Heart left ventricle (tissue), 16 donors: ENCODE measurements around the gene SPTBN4. TPM values are rescaled to one million over a fixed set of nuclear protein-coding genes. Genes with fewer than 3 reads are reported as not detected.

ENCODE experiments used
- ATAC-seq, 4 donors: fragments of 200-7000 bp; cut with Tn5 transposase; one replicate each; pipeline ENCODE4 v1.9.1; 2020 to 2022; ENCODE audit warnings: moderate library complexity in 4 of 4, mild to moderate bottlenecking in 3 of 4, moderate number of reproducible peaks in 1 of 4
- DNase-seq, 5 donors: peaks; one replicate each; pipeline ENCODE4 v3.0.0-alpha.2; 2020
- H3K27ac ChIP-seq, 12 donors: fragments of 200-600 bp; sonication (generic) in 4 of 12; one replicate each; pipeline versions ENCODE4 v1.5.0 to v1.8.0; 2016 to 2022; ENCODE audit warnings: mild to moderate bottlenecking in 2 of 12
- H3K27me3 ChIP-seq, 9 donors: fragments of 200-600 bp; sonication (generic) in 2 of 9; one replicate each; pipeline versions ENCODE4 v1.5.1 to v1.8.0; 2016 to 2022; ENCODE audit warnings: mild to moderate bottlenecking in 3 of 9
- H3K36me3 ChIP-seq, 9 donors: fragments of 200-600 bp; sonication (generic) in 2 of 9; one replicate each; pipeline versions ENCODE4 v1.5.0 to v1.8.0; 2018 to 2022; ENCODE audit warnings: mild to moderate bottlenecking in 2 of 9
- H3K4me1 ChIP-seq, 12 donors: fragments of 200-600 bp; sonication (generic) in 4 of 12; one replicate each; pipeline versions ENCODE4 v1.5.0 to v1.8.0; 2016 to 2022; ENCODE audit warnings: mild to moderate bottlenecking in 3 of 12
- H3K4me3 ChIP-seq, 12 donors: fragments of 200-600 bp; sonication (generic) in 4 of 12; one replicate each; pipeline versions ENCODE4 v1.5.0 to v1.8.0; 2017 to 2022; ENCODE audit warnings: mild to moderate bottlenecking in 9 of 12, moderate library complexity in 4 of 12
- H3K9me3 ChIP-seq, 12 donors: fragments of 200-600 bp; sonication (generic) in 4 of 12; one replicate each; pipeline versions ENCODE4 v1.5.0 to v1.8.0; 2016 to 2022; ENCODE audit warnings: mild to moderate bottlenecking in 1 of 12
- POLR2A ChIP-seq, 2 donors: fragments of 450-650 bp; IDR thresholded peaks; one replicate each; pipeline ENCODE4 v1.6.1; 2017; ENCODE audit warnings: antibody characterized with exemption in 2 of 2, mild to moderate bottlenecking in 2 of 2, moderate library complexity in 2 of 2
- WGBS, 4 donors: extraction: QIAGEN DNeasy Blood & Tissue Kit in 2 of 4; methylation state at CpG; one replicate each; pipeline versions ENCODE4 v1.1.5 to v1.1.7; 2013 to 2018; 5-methylcytosine and 5-hydroxymethylcytosine counted together
- intact Hi-C, 10 donors: fragments of 100-400 bp; cut with DNase I; formaldehyde crosslinking; loops; one replicate each; pipeline versions ENCODE4 v1.11.1 to v1.14.2; 2022
- polyA plus RNA-seq, 2 donors: library from polyadenylated mRNA; stranded (reverse); fragments of 200-250 nt; gene quantifications; one replicate each; pipeline ENCODE4 v1.2.3, GENCODE V29; 2013
- total RNA-seq, 9 donors: library from RNA; depleted of rRNA in 2 of 9; stranded (reverse); fragments of >200 nt in 2 of 9; fragmentation: NEBNext Ultra II Directional in 3 of 9; extraction: Animal tissue kit (Norgen Biotek cat#: 25700) in 3 of 9; gene quantifications; one replicate each; pipeline versions ENCODE4 v1.1.0 to v1.2.4, GENCODE V29; 2016 to 2023
- TF ChIP-seq, protein P1 (sequence below), 12 donors: fragments of 200-600 bp; sonication (generic) in 4 of 12; IDR thresholded peaks; one replicate each; pipeline versions ENCODE4 v1.5.0 to v1.8.0; 2018 to 2022; ENCODE audit warnings: antibody characterized with exemption in 12 of 12, mild to moderate bottlenecking in 5 of 12
- donor health status: ischemic (EF 13 %, LVEDD 7.1; RV severe dilation, severe dysfunction).
- donor health status: healthy with polysubstance abuse.
- donor health status: DM: no; HTN: yes; CAD: no.
- donor health status: DM: no; HTN: no; CAD: no.
- donor health status: ischemic (EF 25% LVEDD 6.9; RV normal size, moderate dysfunction).
- donor health status: ischemic (EF 25% LVEDD 5.7; RV mildly dilated, moderate dysfunction).
- donor health status: healthy.
- donor health status: DM: yes; HTN: yes; CAD: no.
- donor health status: ischemic (EF 35%, LVEDD 5.7; RV mildly dilated, moderate dysfunction).
- donor health status: nonischemic (EF 11% LVEDD 7.7; RV severe dilation, severe dysfunction).
- donor health status: DM: yes; HTN: yes; CAD: no.
- donor health status: PGD.
- donor health status: ischemic (EF 29% LVEDD 5.4; RV normal size, mild dysfunction).
- donor health status: nonischemic (EF 23%, LVEDD 6.1; RV moderate dilation, normal function).

Gene SPTBN4
- total and polyA plus RNA-seq, 11 donors = 1.9 to 8.7 (median 4.2) TPM

DNA sequence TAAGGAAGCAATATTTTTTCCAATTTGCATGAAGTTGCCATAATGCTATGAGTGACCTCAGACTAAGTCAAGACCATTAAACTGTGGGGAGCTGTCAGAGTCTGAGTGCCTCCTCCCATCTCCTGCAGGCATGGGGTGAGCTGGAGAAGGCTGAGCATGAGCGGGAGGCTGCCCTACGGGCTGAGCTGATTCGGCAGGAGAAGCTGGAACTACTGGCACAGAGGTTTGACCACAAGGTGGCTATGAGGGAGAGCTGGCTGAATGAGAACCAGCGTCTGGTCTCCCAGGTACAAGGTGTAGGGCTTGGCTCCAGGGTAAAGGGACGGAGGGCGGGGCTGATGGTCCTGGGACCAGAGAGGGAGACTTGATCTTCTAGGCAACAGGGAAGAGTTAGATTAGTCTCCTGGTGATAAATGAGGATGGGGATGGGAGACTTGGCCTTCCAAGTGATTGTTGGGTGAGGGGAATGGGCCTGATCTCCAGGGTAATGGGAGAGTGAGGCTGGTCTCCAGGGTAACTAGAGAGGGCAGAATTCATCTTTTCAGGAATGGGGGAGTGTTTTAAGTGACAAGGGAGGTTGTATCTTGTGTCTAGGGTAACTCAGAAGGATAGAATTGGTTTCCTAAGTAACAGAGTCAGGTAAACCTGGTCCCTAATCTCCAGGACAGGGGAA is 36.0 kb downstream of the SPTBN4 start:
- no peak for ATAC-seq
- no peak overlapping the region for H3K27ac ChIP-seq
- H3K27me3 ChIP-seq = no peaks in the 10 kb centered on the region
- DNase-seq = no peak
- intact Hi-C loops = no loop called here
- TF ChIP-seq, protein P1, sequence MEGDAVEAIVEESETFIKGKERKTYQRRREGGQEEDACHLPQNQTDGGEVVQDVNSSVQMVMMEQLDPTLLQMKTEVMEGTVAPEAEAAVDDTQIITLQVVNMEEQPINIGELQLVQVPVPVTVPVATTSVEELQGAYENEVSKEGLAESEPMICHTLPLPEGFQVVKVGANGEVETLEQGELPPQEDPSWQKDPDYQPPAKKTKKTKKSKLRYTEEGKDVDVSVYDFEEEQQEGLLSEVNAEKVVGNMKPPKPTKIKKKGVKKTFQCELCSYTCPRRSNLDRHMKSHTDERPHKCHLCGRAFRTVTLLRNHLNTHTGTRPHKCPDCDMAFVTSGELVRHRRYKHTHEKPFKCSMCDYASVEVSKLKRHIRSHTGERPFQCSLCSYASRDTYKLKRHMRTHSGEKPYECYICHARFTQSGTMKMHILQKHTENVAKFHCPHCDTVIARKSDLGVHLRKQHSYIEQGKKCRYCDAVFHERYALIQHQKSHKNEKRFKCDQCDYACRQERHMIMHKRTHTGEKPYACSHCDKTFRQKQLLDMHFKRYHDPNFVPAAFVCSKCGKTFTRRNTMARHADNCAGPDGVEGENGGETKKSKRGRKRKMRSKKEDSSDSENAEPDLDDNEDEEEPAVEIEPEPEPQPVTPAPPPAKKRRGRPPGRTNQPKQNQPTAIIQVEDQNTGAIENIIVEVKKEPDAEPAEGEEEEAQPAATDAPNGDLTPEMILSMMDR (IDR thresholded peaks at IDR 0.05) = no peak
- TF ChIP-seq POLR2A (IDR thresholded peaks at IDR 0.05) = no peak
- 60 to 71% (median 63%) methylated on average over 6 of the region's 6 CpGs for WGBS, 4 donors
- H3K4me1 ChIP-seq = no peaks in the 10 kb centered on the region
- H3K36me3 ChIP-seq = no peaks in the 10 kb centered on the region
- no peaks in the 10 kb centered on the region for H3K9me3 ChIP-seq
- H3K4me3 ChIP-seq = no peak overlapping the region

DNA sequence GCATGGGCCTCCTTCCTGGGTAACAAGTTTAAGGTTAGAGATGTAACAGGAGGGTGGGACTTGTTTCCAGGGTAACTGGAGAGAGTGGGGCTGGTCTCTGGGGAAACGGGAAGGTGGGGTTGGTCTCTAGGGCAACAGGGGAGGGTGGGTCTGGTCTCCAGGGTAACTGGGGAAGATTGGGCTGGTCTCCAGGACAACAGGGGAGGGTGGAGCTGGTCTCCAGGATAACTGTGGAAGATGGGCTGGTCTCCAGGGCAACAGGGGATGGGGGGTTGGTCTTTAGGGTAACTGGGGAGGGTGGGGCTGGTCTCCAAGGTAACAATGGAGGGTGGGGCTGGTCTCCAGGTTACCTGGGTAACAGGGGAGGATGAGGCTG is 36.5 kb downstream of the SPTBN4 start:
- DNase-seq (no peak), ATAC-seq (no peak)
- Histone ChIP-seq H3K4me1 (no peaks in the 10 kb centered on the region), H3K9me3 (no peaks in the 10 kb centered on the region), H3K36me3 (no peaks in the 10 kb centered on the region), H3K4me3 (no peak overlapping the region), H3K27me3 (no peaks in the 10 kb centered on the region), H3K27ac (no peak overlapping the region)
- no peak for TF ChIP-seq POLR2A (IDR thresholded peaks at IDR 0.05)
- TF ChIP-seq, protein P1 (IDR thresholded peaks at IDR 0.05) = no peak
- 43 to 60% (median 50%) methylated on average over 1 of the region's 1 CpG for WGBS, 4 donors
- intact Hi-C loops = no loop called here

DNA sequence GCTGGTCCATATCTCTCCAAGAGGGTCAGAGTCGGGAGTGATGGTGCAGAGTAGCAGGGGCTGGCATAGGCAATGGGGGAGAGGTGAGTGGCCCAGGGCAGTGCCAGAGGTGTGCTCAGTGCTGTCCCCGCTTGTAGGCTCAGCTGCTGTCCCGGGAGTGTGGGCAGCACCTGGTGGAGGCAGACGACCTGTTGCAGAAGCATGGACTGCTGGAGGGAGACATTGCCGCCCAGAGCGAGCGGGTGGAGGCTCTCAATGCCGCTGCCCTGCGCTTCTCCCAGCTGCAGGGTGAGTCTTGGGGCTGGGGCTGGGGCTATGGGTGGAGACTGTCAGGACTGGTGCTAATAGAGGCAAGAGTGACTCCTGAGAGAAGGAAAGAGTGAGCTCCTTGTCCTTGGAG is 39.3 kb downstream of the SPTBN4 start:
- Histone ChIP-seq H3K27ac (no peak overlapping the region), H3K9me3 (no peaks in the 10 kb centered on the region), H3K36me3 (no peaks in the 10 kb centered on the region), H3K4me3 (no peak overlapping the region), H3K27me3 (peaks cover 0 to 5% (median 0%) of the 10 kb centered on the region in 9 donors), H3K4me1 (no peaks in the 10 kb centered on the region)
- ATAC-seq (peak in 1 of 4 donors; percentile 23), DNase-seq (no peak)
- intact Hi-C loops = no loop called here
- TF ChIP-seq POLR2A (IDR thresholded peaks at IDR 0.05) = no peak
- TF ChIP-seq, protein P1 (IDR thresholded peaks at IDR 0.05) = no peak
- 76 to 88% (median 78%) methylated on average over 9 of the region's 9 CpGs for WGBS, 4 donors

DNA sequence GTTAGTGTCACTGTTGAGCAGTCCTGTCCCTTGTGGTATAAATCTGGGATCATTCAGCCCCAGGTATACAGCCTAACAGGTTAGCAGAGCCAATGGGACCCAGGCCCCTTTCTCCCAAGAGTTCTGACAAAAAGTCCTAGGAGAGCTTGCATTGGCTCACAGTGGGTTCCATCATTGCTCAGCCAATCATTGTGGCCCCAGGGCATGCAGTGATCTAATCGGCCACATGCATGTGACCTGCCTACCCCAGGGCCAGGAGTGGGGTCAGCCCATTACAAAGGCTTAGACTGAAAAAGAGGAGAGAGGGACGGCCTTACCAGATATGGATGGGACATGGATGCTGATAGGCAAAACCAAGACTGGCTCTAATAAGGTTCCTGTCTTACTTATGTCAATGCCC is 41.1 kb downstream of the SPTBN4 start:
- Histone ChIP-seq H3K4me1 (peaks cover 0 to 6% (median 0%) of the 10 kb centered on the region in 12 donors), H3K36me3 (no peaks in the 10 kb centered on the region), H3K4me3 (no peak overlapping the region), H3K27ac (no peak overlapping the region), H3K27me3 (peaks cover 0 to 23% (median 5%) of the 10 kb centered on the region in 9 donors), H3K9me3 (no peaks in the 10 kb centered on the region)
- DNase-seq = no peak
- WGBS, 4 donors = 45 to 60% (median 52%) methylated on average over 2 of the region's 2 CpGs
- TF ChIP-seq, protein P1 (IDR thresholded peaks at IDR 0.05) = no peak
- no peak for TF ChIP-seq POLR2A (IDR thresholded peaks at IDR 0.05)
- intact Hi-C loops = no loop called here
- ATAC-seq = no peak
